Measurements from ENCODE around the gene RBFOX2.

The RBFOX2 gene

GRCh38 chr22:35883031-35883620 is 145.5 kb downstream of the RBFOX2 start:
- intact Hi-C loops (cut with DNase I; ENCODE audit: low total_unique reads) = no loop called here
- no peak for TF ChIP-seq CTCF (IDR thresholded peaks at IDR 0.05)

GRCh38 chr22:35882211-35883030 is 146.2 kb downstream of the RBFOX2 start:
- Histone ChIP-seq H3K4me3 (no peak overlapping the region), H3K36me3 (no peaks in the 10 kb centered on the region), H3K27me3 (no peaks in the 10 kb centered on the region), H3K4me1 (peaks cover 0 to 37% (median 23%) of the 10 kb centered on the region in 4 donors), H3K27ac (peak overlapping the region; percentile 8 to 34), H3K9me3 (no peaks in the 10 kb centered on the region)
- intact Hi-C loops (cut with DNase I; ENCODE audit: low total_unique reads) = no loop called here
- DNase-seq = no peak
- TF ChIP-seq CTCF (IDR thresholded peaks at IDR 0.05) = no peak

More at GRCh38 chr22:35883031-35883620, 145.5 kb downstream of the RBFOX2 start:
- Histone ChIP-seq H3K27ac (peak overlapping the region; percentile 8 to 34), H3K4me1 (peaks cover 0 to 40% (median 23%) of the 10 kb centered on the region in 4 donors), H3K27me3 (no peaks in the 10 kb centered on the region), H3K9me3 (no peaks in the 10 kb centered on the region), H3K36me3 (no peaks in the 10 kb centered on the region), H3K4me3 (no peak overlapping the region)
- DNase-seq = no peak

GRCh38 chr22:35879351-35879750 is 149.3 kb downstream of the RBFOX2 start:
- no peaks in the 10 kb centered on the region for H3K27me3 ChIP-seq
- H3K4me3 ChIP-seq = no peak overlapping the region
- no peaks in the 10 kb centered on the region for H3K36me3 ChIP-seq
- DNase-seq = no peak
- intact Hi-C loops (cut with DNase I; ENCODE audit: low total_unique reads) = no loop called here
- peaks cover 0 to 50% (median 22%) of the 10 kb centered on the region in 4 donors for H3K4me1 ChIP-seq
- H3K27ac ChIP-seq = no peak overlapping the region
- TF ChIP-seq CTCF (IDR thresholded peaks at IDR 0.05) = no peak
- no peaks in the 10 kb centered on the region for H3K9me3 ChIP-seq

- Histone ChIP-seq H3K27ac (no peak overlapping the region), H3K4me1 (peaks cover 0 to 44% (median 12%) of the 10 kb centered on the region in 4 donors), H3K4me3 (no peak overlapping the region), H3K9me3 (no peaks in the 10 kb centered on the region), H3K27me3 (no peaks in the 10 kb centered on the region), H3K36me3 (no peaks in the 10 kb centered on the region)
- intact Hi-C loops (cut with DNase I; ENCODE audit: low total_unique reads) = no loop called here
- DNase-seq = no peak
- TF ChIP-seq CTCF (IDR thresholded peaks at IDR 0.05) = no peak
Observed at GRCh38 chr22:35873426-35873825, 155.2 kb downstream of the RBFOX2 start.

GRCh38 chr22:35872451-35872850 is 156.2 kb downstream of the RBFOX2 start:
- Histone ChIP-seq H3K9me3 (no peaks in the 10 kb centered on the region), H3K27ac (no peak overlapping the region), H3K4me1 (peaks cover 0 to 42% (median 13%) of the 10 kb centered on the region in 4 donors), H3K36me3 (no peaks in the 10 kb centered on the region), H3K27me3 (no peaks in the 10 kb centered on the region), H3K4me3 (no peak overlapping the region)
- intact Hi-C loops (cut with DNase I; ENCODE audit: low total_unique reads) = no loop called here
- no peak for DNase-seq
- TF ChIP-seq CTCF (IDR thresholded peaks at IDR 0.05) = no peak
